Esophagus muscularis mucosa (tissue), 4 donors: ENCODE results near the gene PRKAR1B. TPM values are rescaled to one million over a fixed set of nuclear protein-coding genes. Genes with fewer than 3 reads are reported as not detected.
A peak's percentile ranks its signal among the peaks of the same experiment; 100 is the strongest.

Experiments
- DNase-seq: peaks from one replicate; pipeline ENCODE4 v3.0.0-alpha.2; 2017; ENCODE audit errors: extremely low spot score
- H3K27ac ChIP-seq, 4 donors: fragments of 200-600 bp; sonication (generic); replicated peaks in 1 of 4; 1 replicate in 3 of 4; 2 replicates in 1 of 4; pipeline ENCODE4 v1.5.1; 2016 to 2019; ENCODE audit warnings: mild to moderate bottlenecking in 1 of 4
- H3K27me3 ChIP-seq, 4 donors: fragments of 200-600 bp; sonication (generic); one replicate each; pipeline versions ENCODE4 v1.5.1 to v1.6.0; 2016 to 2019
- H3K36me3 ChIP-seq, 4 donors: fragments of 200-600 bp; sonication (generic); one replicate each; pipeline ENCODE4 v1.5.1; 2016 to 2019
- H3K4me1 ChIP-seq, 4 donors: fragments of 200-600 bp; sonication (generic); one replicate each; pipeline ENCODE4 v1.5.1; 2016 to 2019
- H3K4me3 ChIP-seq, 4 donors: fragments of 200-600 bp; sonication (generic); 1 replicate in 2 of 4; 2 replicates in 2 of 4; pipeline ENCODE4 v1.5.1; 2016 to 2019; ENCODE audit warnings: mild to moderate bottlenecking in 4 of 4, moderate library complexity in 1 of 4
- H3K9me3 ChIP-seq, 4 donors: fragments of 200-600 bp; sonication (generic); 1 replicate in 3 of 4; 2 replicates in 1 of 4; pipeline ENCODE4 v1.5.1; 2016 to 2019
- CTCF ChIP-seq, 3 experiments: fragments of 200-600 bp in 2 of 3; fragments of 450-650 bp in 1 of 3; sonication (generic) in 2 of 3; IDR thresholded peaks; one replicate each; pipeline ENCODE4 v1.5.1; 2017 to 2019; ENCODE audit warnings: antibody characterized with exemption in 3 of 3, mild to moderate bottlenecking in 2 of 3, moderate library complexity in 1 of 3
- EP300 ChIP-seq: sonication (generic); formaldehyde crosslinking; IDR thresholded peaks from one replicate; pipeline ENCODE4 v1.6.1; 2017; ENCODE audit warnings: antibody characterized with exemption
- POLR2A ChIP-seq: fragments of 450-650 bp; IDR thresholded peaks from one replicate; pipeline ENCODE4 v1.6.1; 2017; ENCODE audit warnings: antibody characterized with exemption, moderate library complexity, mild to moderate bottlenecking, low read depth
- POLR2AphosphoS5 ChIP-seq, 2 donors: sonication (generic); formaldehyde crosslinking; IDR thresholded peaks; one replicate each; pipeline ENCODE4 v1.6.1; 2017; ENCODE audit warnings: antibody characterized with exemption in 2 of 2
- WGBS: methylation state at CpG from one replicate; pipeline ENCODE4 v1.1.5; 2018; 5-methylcytosine and 5-hydroxymethylcytosine counted together
- intact Hi-C: fragments of 100-400 bp; cut with DNase I; formaldehyde crosslinking; loops from one replicate; pipeline ENCODE4 v1.15.1; 2023
- total RNA-seq, 4 donors: library from RNA; depleted of rRNA; stranded (reverse); fragments of >200 nt; gene quantifications; one replicate each; pipeline versions ENCODE4 v1.1.0 to v1.2.1, GENCODE V29; 2016

The PRKAR1B gene
- total RNA-seq, 4 donors from 2014 or later, result 15.4 to 46.9 (median 31.4) TPM

- 0% methylated on average over 16 of the region's 132 CpGs for WGBS
- Histone ChIP-seq H3K27me3 (peaks cover 0 to 25% (median 0%) of the 10 kb centered on the region in 4 donors), H3K9me3 (no peaks in the 10 kb centered on the region), H3K4me1 (peaks cover 45 to 77% (median 59%) of the 10 kb centered on the region in 4 donors), H3K27ac (peak within 1 kb of the TSS; percentile 90 to 96 (median 94)), H3K36me3 (no peaks in the 10 kb centered on the region), H3K4me3 (peak within 1 kb of the TSS; percentile 65 to 89 (median 81))
- intact Hi-C loops, result loop anchor here (2.0 to 5.0 kb wide), 3 partner anchors 147 to 253 kb away; no protein-coding TSS in a partner anchor
- DNase-seq, result no peak
- peak in 2 of 3 experiments; percentile 23 to 54 for TF ChIP-seq CTCF (IDR thresholded peaks at IDR 0.05)
- no peak for TF ChIP-seq EP300
- peak; percentile 21 to 88 for TF ChIP-seq POLR2AphosphoS5 (IDR thresholded peaks at IDR 0.05)
- TF ChIP-seq POLR2A, result no peak
These were observed 207.3 kb downstream of the PRKAR1B start, which contains the start of gene PDGFA for GRCh38 chr7:519484-520390. Gene PDGFA (minus strand): TSS chr7:519846. CDS start chr7:519001, 845 bp downstream.

GRCh38 chr7:518630-519483 lies 208.2 kb downstream of the PRKAR1B start:
- no peaks in the 10 kb centered on the region for H3K9me3 ChIP-seq
- intact Hi-C loops, result loop anchor here (2.0 to 5.0 kb wide), 3 partner anchors 148 to 253 kb away; no protein-coding TSS in a partner anchor
- peak; percentile 93 for DNase-seq
- TF ChIP-seq POLR2A (peak; percentile 61), EP300 (no peak), CTCF (IDR thresholded peaks at IDR 0.05) (peak in 1 of 3 experiments; percentile 37), POLR2AphosphoS5 (IDR thresholded peaks at IDR 0.05) (peak; percentile 77 to 96)
- peaks cover 0 to 25% (median 0%) of the 10 kb centered on the region in 4 donors for H3K27me3 ChIP-seq
- peak overlapping the region; percentile 90 to 95 (median 94) for H3K27ac ChIP-seq
- WGBS, result 0% methylated on average over 38 of the region's 93 CpGs
- no peaks in the 10 kb centered on the region for H3K36me3 ChIP-seq
- H3K4me1 ChIP-seq, result peaks cover 54 to 86% (median 67%) of the 10 kb centered on the region in 4 donors
- peak overlapping the region; percentile 65 to 89 (median 81) for H3K4me3 ChIP-seq

GRCh38 chr7:517774-518629 lies 209.1 kb downstream of the PRKAR1B start:
- DNase-seq, result peak; percentile 94
- Histone ChIP-seq H3K4me1 (peaks cover 63 to 93% (median 75%) of the 10 kb centered on the region in 4 donors), H3K4me3 (peak overlapping the region; percentile 65 to 89 (median 81)), H3K27ac (peak overlapping the region; percentile 90 to 95 (median 94)), H3K27me3 (peaks cover 0 to 25% (median 0%) of the 10 kb centered on the region in 4 donors), H3K36me3 (no peaks in the 10 kb centered on the region), H3K9me3 (no peaks in the 10 kb centered on the region)
- intact Hi-C loops, result loop anchor here (2.0 to 5.0 kb wide), 3 partner anchors 149 to 254 kb away; no protein-coding TSS in a partner anchor
- peak; percentile 43 to 68 for TF ChIP-seq POLR2AphosphoS5 (IDR thresholded peaks at IDR 0.05)
- TF ChIP-seq EP300, result no peak
- no peak for TF ChIP-seq CTCF (IDR thresholded peaks at IDR 0.05)
- TF ChIP-seq POLR2A, result no peak
- under 1% methylated on average over 54 of the region's 70 CpGs for WGBS
